CD8-positive, alpha-beta memory T cell (primary cell): ENCODE data around the gene CCDC106. TPM values are rescaled to one million over a fixed set of nuclear protein-coding genes. Genes with fewer than 3 reads are reported as not detected.

Source experiments
- CTCF ChIA-PET: fragments of 350-600 bp; sonication (Branson Sonifier 250); formaldehyde crosslinking; loops from one replicate; lab custom pipeline; 2021; ENCODE audit warnings: antibody characterized with exemption; lab: Charles Lee
- POLR2A ChIA-PET: fragments of 350-600 bp; sonication (Branson Sonifier 250); formaldehyde crosslinking; loops from one replicate; lab custom pipeline; 2021; ENCODE audit warnings: antibody characterized with exemption; lab: Charles Lee
- DNase-seq, 5 donors: peaks; one replicate each; pipeline versions ENCODE4 v3.0.0 to v3.0.0-alpha.2; 2020 to 2022; ENCODE audit warnings: mixed read lengths in 1 of 5
- H3K27ac ChIP-seq: one replicate; pipeline ENCODE4 v1.7.0; 2013; ENCODE audit warnings: low read depth, mild to moderate bottlenecking, low read length, moderate library complexity
- H3K27me3 ChIP-seq: 2 replicates; pipeline ENCODE4 v1.7.0; 2013; ENCODE audit warnings: low read length, mild to moderate bottlenecking; ENCODE audit not compliant: insufficient read depth, poor library complexity, severe bottlenecking
- H3K36me3 ChIP-seq: 2 replicates; pipeline ENCODE4 v1.7.0; 2013; ENCODE audit warnings: mild to moderate bottlenecking, low read length, moderate library complexity; ENCODE audit not compliant: insufficient read depth
- H3K4me1 ChIP-seq: 2 replicates; pipeline ENCODE4 v1.7.0; 2013; ENCODE audit warnings: mild to moderate bottlenecking, low read length, moderate library complexity; ENCODE audit not compliant: insufficient read depth
- H3K4me3 ChIP-seq: 2 replicates; pipeline ENCODE4 v1.7.0; 2013; ENCODE audit warnings: mild to moderate bottlenecking, low read length
- H3K9me3 ChIP-seq: 2 replicates; pipeline ENCODE4 v1.7.0; 2013; ENCODE audit warnings: mild to moderate bottlenecking, low read length
- H3K27ac Mint-ChIP-seq, 8 donors: one replicate each; pipeline ENCODE4 v1.8.0; 2020 to 2021; ENCODE audit warnings: mixed read lengths in 8 of 8, mild to moderate bottlenecking in 6 of 8, inconsistent platforms in 3 of 8, moderate library complexity in 3 of 8
- H3K27me3 Mint-ChIP-seq, 2 donors: one replicate each; pipeline ENCODE4 v1.8.0; 2020 to 2021; ENCODE audit warnings: mixed read lengths in 2 of 2, mild to moderate bottlenecking in 1 of 2, moderate library complexity in 1 of 2
- H3K36me3 Mint-ChIP-seq, 3 donors: one replicate each; pipeline ENCODE4 v1.8.0; 2020 to 2021; ENCODE audit warnings: mixed read lengths in 3 of 3, inconsistent platforms in 1 of 3, mild to moderate bottlenecking in 1 of 3
- H3K4me1 Mint-ChIP-seq, 3 donors: one replicate each; pipeline ENCODE4 v1.8.0; 2020 to 2021; ENCODE audit warnings: mixed read lengths in 3 of 3, inconsistent platforms in 1 of 3, mild to moderate bottlenecking in 1 of 3
- H3K4me3 Mint-ChIP-seq, 7 donors: one replicate each; pipeline ENCODE4 v1.8.0; 2020 to 2021; ENCODE audit warnings: mixed read lengths in 7 of 7, mild to moderate bottlenecking in 6 of 7, moderate library complexity in 4 of 7, inconsistent platforms in 2 of 7
- H3K9me3 Mint-ChIP-seq, 5 donors: one replicate each; pipeline ENCODE4 v1.8.0; 2020 to 2022; ENCODE audit warnings: mixed read lengths in 5 of 5, mild to moderate bottlenecking in 3 of 5, moderate library complexity in 2 of 5, inconsistent platforms in 1 of 5
- polyA plus RNA-seq: library from polyadenylated mRNA; unstranded; fragments of 300-500 nt; fragmentation: Illumina TruSeq; gene quantifications from one replicate; pipeline ENCODE4 v1.2.3, GENCODE V29; 2021
- total RNA-seq, 2 experiments: library from RNA; stranded (reverse); gene quantifications; one replicate each; pipeline ENCODE4 v1.2.3, GENCODE V29; 2021

The CCDC106 gene
- total RNA-seq (1 to 10 TPM; 2.0 to 2.2 TPM), polyA plus RNA-seq (0.54 TPM)

DNA sequence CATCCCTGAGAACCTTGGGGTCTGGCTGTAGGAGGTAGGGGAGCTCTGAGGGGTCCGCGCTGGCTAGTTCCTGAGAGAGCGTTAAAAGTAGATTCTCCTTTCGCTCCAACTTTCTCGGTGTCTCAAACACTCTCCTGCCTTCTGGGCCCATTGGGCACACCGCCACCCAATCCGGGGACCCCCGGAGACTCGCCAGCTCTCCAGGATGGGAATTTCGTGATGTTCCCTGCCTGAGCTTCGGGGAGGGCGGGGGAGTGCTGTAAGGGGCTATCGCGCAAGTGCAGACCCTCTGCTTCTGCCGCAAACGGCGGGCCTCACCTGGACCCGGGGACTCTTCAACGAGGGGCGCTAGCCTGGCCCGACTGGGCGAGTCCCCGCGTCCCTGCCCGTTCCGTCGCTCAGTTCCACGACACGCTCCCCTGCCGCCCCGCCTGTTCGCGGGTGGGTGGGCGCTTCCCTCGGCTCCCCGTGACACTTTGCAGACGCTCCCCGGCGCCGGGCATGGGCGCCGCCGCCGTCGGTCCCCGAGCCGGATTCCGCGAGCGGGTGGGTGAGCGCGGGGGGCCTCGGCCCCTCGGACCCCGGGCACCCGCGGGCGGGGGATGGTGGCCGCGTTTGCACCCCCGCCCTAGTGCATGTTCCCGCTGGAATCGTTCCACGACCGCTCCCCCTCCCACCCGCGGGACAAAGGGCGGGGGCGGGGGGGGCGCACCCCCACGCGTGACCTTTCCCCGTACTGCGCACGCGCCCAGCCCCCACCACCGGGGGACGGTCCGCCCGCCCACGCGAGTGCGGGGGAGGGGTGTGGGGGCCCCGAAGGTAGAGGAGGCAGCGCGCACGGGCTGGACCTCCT, at the start of gene CCDC106:
Gene CCDC106, plus strand, starts transcription at position 481 of the 853 bp plus-strand sequence. CDS start 835 bp downstream, outside the sequence.
- peaks cover 23 to 46% (median 30%) of the 10 kb centered on the region in 3 donors for H3K4me1 Mint-ChIP-seq

GRCh38 chr19:55598719-55599467, 49.1 kb upstream of the CCDC106 start:
- peak; percentile 85 to 96 (median 93) for DNase-seq
- Mint-ChIP-seq H3K36me3 (peaks cover 11 to 45% (median 13%) of the 10 kb centered on the region in 3 donors), H3K4me1 (peaks cover 17 to 26% (median 24%) of the 10 kb centered on the region in 3 donors), H3K27me3 (peaks cover 0 to 1% of the 10 kb centered on the region in 2 donors), H3K27ac (peak overlapping the region; percentile 91 to 100 (median 98)), H3K4me3 (peak overlapping the region; percentile 95 to 100 (median 98)), H3K9me3 (no peaks in the 10 kb centered on the region)
- H3K27ac ChIP-seq = peak overlapping the region; percentile 91
- no peaks in the 10 kb centered on the region for H3K9me3 ChIP-seq
- no peaks in the 10 kb centered on the region for H3K27me3 ChIP-seq
- CTCF ChIA-PET = interaction anchor here (0.6 to 3.9 kb wide), 8 partner anchors 9 to 122 kb away, joined by 3 to 15 read pairs (median 4); partner anchors contain the start of gene ZNF784
- H3K4me3 ChIP-seq = peak overlapping the region; percentile 99
- peaks cover 16% of the 10 kb centered on the region for H3K4me1 ChIP-seq
- H3K36me3 ChIP-seq = peaks cover 12% of the 10 kb centered on the region
- POLR2A ChIA-PET = interaction anchor here (0.6 to 2.5 kb wide), 21 partner anchors 12 to 1430 kb away, joined by 3 to 34 read pairs (median 4); partner anchors contain the start of genes ISOC2, KMT5C, LENG8 and PPP6R1

More for the DNA sequence above, at the start of gene CCDC106:
- Histone ChIP-seq H3K27ac (peak within 1 kb of the TSS; percentile 69), H3K4me3 (peak within 1 kb of the TSS; percentile 63), H3K27me3 (no peaks in the 10 kb centered on the region), H3K9me3 (no peaks in the 10 kb centered on the region), H3K36me3 (peaks cover 4% of the 10 kb centered on the region), H3K4me1 (peaks cover 28% of the 10 kb centered on the region)
- Mint-ChIP-seq H3K27me3 (no peaks in the 10 kb centered on the region), H3K9me3 (peaks cover 0 to 5% (median 0%) of the 10 kb centered on the region in 5 donors), H3K27ac (peak within 1 kb of the TSS in 6 of 8 donors; percentile 61 to 86 (median 66)), H3K36me3 (peaks cover 0 to 13% (median 0%) of the 10 kb centered on the region in 3 donors), H3K4me3 (peak within 1 kb of the TSS; percentile 67 to 87 (median 73))
- peak in 3 of 5 donors; percentile 31 to 72 (median 63) for DNase-seq
- ChIA-PET POLR2A (interaction anchor here (0.7 to 3.0 kb wide), 4 partner anchors 12 to 24 kb away, joined by 3 to 12 read pairs (median 4); partner anchors contain the start of gene ZNF784), CTCF (interaction anchor here (1.0 to 3.9 kb wide), 3 partner anchors 9 to 16 kb away, joined by 3 to 26 read pairs (median 18); no protein-coding TSS in a partner anchor)

GRCh38 chr19:55599468-55599841, 48.6 kb upstream of the CCDC106 start, which contains the start of gene FIZ1:
TSS of gene FIZ1 (minus strand) at chr19:55599517. CDS start at chr19:55597865, 1,652 bp downstream.
- H3K4me1 ChIP-seq = peaks cover 18% of the 10 kb centered on the region
- Mint-ChIP-seq H3K4me3 (peak within 1 kb of the TSS; percentile 95 to 100 (median 98)), H3K36me3 (peaks cover 11 to 45% (median 13%) of the 10 kb centered on the region in 3 donors), H3K9me3 (no peaks in the 10 kb centered on the region), H3K27ac (peak within 1 kb of the TSS; percentile 91 to 100 (median 98)), H3K4me1 (peaks cover 19 to 29% (median 26%) of the 10 kb centered on the region in 3 donors), H3K27me3 (peaks cover 0 to 1% of the 10 kb centered on the region in 2 donors)
- POLR2A ChIA-PET = interaction anchor here (0.6 to 2.5 kb wide), 20 partner anchors 15 to 1430 kb away, joined by 3 to 34 read pairs (median 4); partner anchors contain the start of genes ISOC2, KMT5C, LENG8 and PPP6R1
- H3K27me3 ChIP-seq = no peaks in the 10 kb centered on the region
- peaks cover 12% of the 10 kb centered on the region for H3K36me3 ChIP-seq
- H3K9me3 ChIP-seq = no peaks in the 10 kb centered on the region
- peak within 1 kb of the TSS; percentile 91 for H3K27ac ChIP-seq
- peak within 1 kb of the TSS; percentile 99 for H3K4me3 ChIP-seq
- CTCF ChIA-PET = interaction anchor here (1.0 to 3.9 kb wide), 8 partner anchors 11 to 132 kb away, joined by 3 to 15 read pairs (median 4); partner anchors contain the start of gene ZNF784
- DNase-seq = peak; percentile 92 to 98 (median 96)

DNA sequence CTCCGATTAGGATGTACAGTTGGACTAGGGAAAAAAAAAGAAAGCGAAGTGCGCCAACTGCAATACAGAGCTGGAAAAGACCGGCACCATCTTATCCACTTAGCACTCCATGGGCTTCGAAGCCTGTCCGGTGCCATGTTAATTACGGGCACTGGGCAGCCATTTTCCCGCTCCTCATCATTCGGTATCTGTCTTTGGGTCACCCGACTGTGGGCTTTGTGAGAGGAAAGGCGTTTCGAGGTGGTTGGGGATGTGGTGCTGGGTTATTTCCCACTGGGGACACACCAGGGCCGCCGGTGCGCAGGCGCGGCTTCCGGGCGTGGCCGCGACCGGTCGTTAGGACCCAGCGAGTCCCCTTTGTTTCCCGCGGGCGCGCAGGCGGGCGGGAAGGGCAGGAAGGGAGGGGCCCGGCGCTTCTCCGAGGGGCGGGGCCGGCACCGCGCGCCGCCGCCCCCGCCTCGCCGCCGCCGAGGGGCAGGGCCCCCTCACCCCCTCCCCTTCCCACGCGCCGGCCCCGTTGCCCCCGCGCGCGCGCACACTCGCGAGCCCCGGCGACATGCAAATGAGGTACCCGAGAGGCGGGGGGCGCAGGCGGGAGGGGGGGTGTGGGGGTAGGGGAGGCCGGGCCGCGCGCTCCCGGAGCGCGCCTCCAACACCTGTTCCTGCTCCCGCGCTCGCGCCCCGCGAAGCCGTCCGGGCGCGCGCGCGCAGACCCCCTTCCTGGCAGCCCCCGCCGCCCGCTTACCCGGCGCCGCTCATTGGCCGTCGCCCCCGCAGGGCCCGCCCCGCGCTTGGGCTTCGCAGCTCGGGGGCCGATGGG, 48.0 kb upstream of the CCDC106 start, which contains the start of gene ZNF524:
Gene ZNF524, plus strand, starts transcription at position 447 of the 820 bp plus-strand sequence. CDS start 1,825 bp downstream, outside the sequence.
- no peaks in the 10 kb centered on the region for H3K9me3 Mint-ChIP-seq
- Histone ChIP-seq H3K4me1 (peaks cover 23% of the 10 kb centered on the region), H3K36me3 (peaks cover 12% of the 10 kb centered on the region), H3K4me3 (peak within 1 kb of the TSS; percentile 99), H3K9me3 (no peaks in the 10 kb centered on the region), H3K27me3 (no peaks in the 10 kb centered on the region), H3K27ac (peak within 1 kb of the TSS; percentile 91)
- peaks cover 0 to 1% of the 10 kb centered on the region in 2 donors for H3K27me3 Mint-ChIP-seq
- peak; percentile 74 to 94 (median 90) for DNase-seq
- peak within 1 kb of the TSS; percentile 95 to 100 (median 98) for H3K4me3 Mint-ChIP-seq
- POLR2A ChIA-PET = interaction anchor here (0.8 to 2.5 kb wide), 18 partner anchors 16 to 1137 kb away, joined by 3 to 34 read pairs (median 5); partner anchors contain the start of genes ISOC2, KMT5C, PPP6R1 and U2AF2
- CTCF ChIA-PET = interaction anchor here (1.0 to 3.9 kb wide), 4 partner anchors 19 to 133 kb away, joined by 3 to 15 read pairs (median 4); partner anchors contain the start of gene ZNF784
- peak within 1 kb of the TSS; percentile 92 to 100 (median 98) for H3K27ac Mint-ChIP-seq
- H3K36me3 Mint-ChIP-seq = peaks cover 8 to 41% (median 10%) of the 10 kb centered on the region in 3 donors
- peaks cover 21 to 35% (median 32%) of the 10 kb centered on the region in 3 donors for H3K4me1 Mint-ChIP-seq

DNA sequence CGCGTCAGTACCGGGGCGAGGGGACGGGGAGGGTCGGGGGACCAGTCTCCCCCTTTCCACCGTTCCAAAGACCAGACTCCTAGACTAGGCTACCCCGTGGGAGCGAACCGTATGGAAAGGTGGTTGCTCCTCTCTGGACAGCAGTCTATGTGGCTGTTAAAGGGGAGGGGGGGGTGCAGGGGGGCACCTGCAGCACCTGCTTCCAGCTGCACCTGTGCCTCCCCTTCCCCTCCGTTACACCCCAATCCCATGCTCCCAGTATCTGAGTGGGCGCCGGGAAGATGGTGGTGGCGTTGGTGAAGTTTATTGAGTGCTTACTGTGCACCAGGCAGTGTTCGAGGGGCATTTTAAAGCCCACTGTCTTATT, 47.4 kb upstream of the CCDC106 start:
- no peaks in the 10 kb centered on the region for H3K27me3 ChIP-seq
- H3K36me3 ChIP-seq = peaks cover 6% of the 10 kb centered on the region
- H3K36me3 Mint-ChIP-seq = peaks cover 2 to 35% (median 5%) of the 10 kb centered on the region in 3 donors
- H3K4me3 ChIP-seq = peak overlapping the region; percentile 35
- H3K4me3 Mint-ChIP-seq = peak overlapping the region; percentile 73 to 91 (median 88)
- peaks cover 0 to 1% of the 10 kb centered on the region in 2 donors for H3K27me3 Mint-ChIP-seq
- H3K27ac Mint-ChIP-seq = peak overlapping the region; percentile 66 to 95 (median 82)
- no peaks in the 10 kb centered on the region for H3K9me3 Mint-ChIP-seq
- peaks cover 19 to 36% (median 32%) of the 10 kb centered on the region in 3 donors for H3K4me1 Mint-ChIP-seq
- POLR2A ChIA-PET = interaction anchor here (1.2 to 2.5 kb wide), 3 partner anchors 32 to 346 kb away, joined by 3 to 10 read pairs (median 7); partner anchors contain the start of gene ZNF628
- H3K9me3 ChIP-seq = no peaks in the 10 kb centered on the region
- CTCF ChIA-PET = interaction anchor here (1.0 to 3.9 kb wide), 2 partner anchors 25 to 133 kb away, joined by 3 to 15 read pairs; partner anchors contain the start of gene ZNF784
- no peak for DNase-seq
- H3K4me1 ChIP-seq = peaks cover 23% of the 10 kb centered on the region
- H3K27ac ChIP-seq = peak overlapping the region; percentile 91

DNA sequence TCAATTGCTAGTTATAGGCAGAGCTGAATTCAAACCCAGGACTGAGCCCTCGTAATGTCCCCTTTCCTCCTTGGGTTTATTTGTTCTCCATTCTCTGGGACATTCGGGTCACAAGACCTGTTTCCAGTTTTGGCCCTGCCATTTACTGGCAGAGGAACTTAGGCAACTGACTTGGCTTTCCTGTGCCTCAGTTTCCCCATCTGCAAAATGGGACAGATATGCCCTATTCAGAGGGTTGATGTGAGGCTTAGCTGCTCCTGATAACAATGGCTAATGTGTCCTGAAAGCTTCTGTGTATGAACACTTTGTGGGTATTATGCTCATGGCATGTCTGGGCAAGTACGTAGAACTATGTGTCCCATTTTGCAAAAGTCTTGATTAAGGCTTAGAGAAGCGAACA, 46.9 kb upstream of the CCDC106 start:
- Histone ChIP-seq H3K27me3 (no peaks in the 10 kb centered on the region), H3K27ac (peak overlapping the region; percentile 91), H3K9me3 (no peaks in the 10 kb centered on the region), H3K4me3 (peak overlapping the region; percentile 35), H3K4me1 (peaks cover 26% of the 10 kb centered on the region), H3K36me3 (peaks cover 2% of the 10 kb centered on the region)
- H3K4me1 Mint-ChIP-seq = peaks cover 23 to 39% (median 35%) of the 10 kb centered on the region in 3 donors
- POLR2A ChIA-PET = interaction anchor here (2.5 kb wide), 1 partner anchor 347 kb away, joined by 7 read pairs; no protein-coding TSS in a partner anchor
- CTCF ChIA-PET = interaction anchor here (3.9 kb wide), 1 partner anchor 25 kb away, joined by 15 read pairs; the partner anchor contains the start of gene ZNF784
- H3K27me3 Mint-ChIP-seq = no peaks in the 10 kb centered on the region
- peak overlapping the region; percentile 73 to 91 (median 88) for H3K4me3 Mint-ChIP-seq
- H3K9me3 Mint-ChIP-seq = no peaks in the 10 kb centered on the region
- H3K36me3 Mint-ChIP-seq = peaks cover 0 to 34% (median 5%) of the 10 kb centered on the region in 3 donors
- H3K27ac Mint-ChIP-seq = peak overlapping the region; percentile 66 to 95 (median 82)
- DNase-seq = no peak
